ENCODE measurements around the gene UACA. TPM values are rescaled to one million over a fixed set of nuclear protein-coding genes. Genes with fewer than 3 reads are reported as not detected.

UACA gene
- total and polyA plus RNA-seq, 2 donors (not counting 3 experiments of a cell fraction or from before 2014, with no cell fraction given), result 167 to 292 TPM

GRCh38 chr15:70609889-70610288 lies 153.5 kb downstream of the UACA start:
- peaks cover 10% of the 10 kb centered on the region for H3K4me1 ChIP-seq (ENCODE audit: control insufficient read depth, extremely low read depth, insufficient read depth, low read length)
- H2AFZ ChIP-seq (ENCODE audit: low read depth, low read length), result no peak overlapping the region
- no peak for DNase-seq (ENCODE audit: low read depth, low spot score)
- BruUV-seq (replicated peaks), result no TSS peak
- H3K9me1 ChIP-seq (replicated peaks; ENCODE audit: control insufficient read depth, extremely low read depth, insufficient read depth, low read length), result no peaks in the 10 kb centered on the region
- FAIRE-seq, result no peak
- H3K79me2 ChIP-seq (ENCODE audit: control insufficient read depth, insufficient read depth, low read length), result no peaks in the 10 kb centered on the region
- ChIA-PET POLR2A (no interaction called here), CTCF (no interaction called here)
- no peaks in the 10 kb centered on the region for H3K9me3 ChIP-seq (replicated peaks; ENCODE audit: control insufficient read depth, insufficient read depth, low read length)
- dilution Hi-C loops (cut with MboI; ENCODE audit: extremely low pct_ligation_motif_present, low sequenced_read_pairs) (no loop called here), intact Hi-C loops (cut with micrococcal nuclease) (no loop called here)
- H3K27ac ChIP-seq (ENCODE audit: insufficient read depth, low read depth, low read length), result no peak overlapping the region
- TF ChIP-seq GATA2 (IDR thresholded peaks at IDR 0.05; ENCODE audit: insufficient read depth, insufficient read length, low read depth, low read length), result no peak
- TF ChIP-seq MYC (IDR thresholded peaks at IDR 0.05; ENCODE audit: low read depth, low read length), result no peak
- no peak for TF ChIP-seq EZH2 (IDR thresholded peaks at IDR 0.05; ENCODE audit: borderline replicate concordance, low read depth, low read length, severe bottlenecking)
- TF ChIP-seq MAX (IDR thresholded peaks at IDR 0.05; ENCODE audit: insufficient read depth, insufficient read length), result no peak
- TF ChIP-seq CTCF (IDR thresholded peaks at IDR 0.05; ENCODE audit: extremely low read depth in 1 of 2, insufficient read depth in 1 of 2, low read depth in 1 of 2, low read length in 2 of 2), result no peak
- no peak for TF ChIP-seq POLR2A (IDR thresholded peaks at IDR 0.05; ENCODE audit: low read depth, low read length)
- TF ChIP-seq POLR2AphosphoS5 (IDR thresholded peaks at IDR 0.05; ENCODE audit: insufficient read depth, low read depth, low read length), result no peak
- no peak for TF ChIP-seq FOS (IDR thresholded peaks at IDR 0.05; ENCODE audit: borderline replicate concordance, insufficient read depth, low read length)
- TF ChIP-seq JUN (IDR thresholded peaks at IDR 0.05; ENCODE audit: borderline replicate concordance, insufficient read depth, insufficient read length, low read depth), result no peak
- H3K4me3 ChIP-seq (replicated peaks in 1 of 3; ENCODE audit: insufficient read depth in 1 of 3, low read depth in 1 of 3, low read length in 3 of 3), result no peak overlapping the region
- no peak overlapping the region for H3K4me2 ChIP-seq (ENCODE audit: insufficient read depth, low read length)
- peaks cover 0 to 10% of the 10 kb centered on the region in 2 experiments for H3K27me3 ChIP-seq (ENCODE audit: control insufficient read depth in 2 of 2, insufficient read depth in 2 of 2, low read length in 2 of 2)
- no peaks in the 10 kb centered on the region for H3K36me3 ChIP-seq (ENCODE audit: control insufficient read depth in 2 of 2, extremely low read depth in 1 of 2, insufficient read depth in 2 of 2, low read length in 2 of 2)
- H4K20me1 ChIP-seq (replicated peaks; ENCODE audit: control insufficient read depth, extremely low read depth, insufficient read depth, low read length), result no peaks in the 10 kb centered on the region
- no peak overlapping the region for H3K9ac ChIP-seq (replicated peaks; ENCODE audit: extremely low read depth, insufficient read depth, low read length)
